GM12892 (cell line): ENCODE data around the gene KLC1.

Experiments used
- POLR2AphosphoS5 ChIP-seq: IDR thresholded peaks from 2 replicates; pipeline ENCODE4 v1.6.1; 2011; ENCODE audit warnings: low read depth, low read length, control low read depth
- TAF1 ChIP-seq: IDR thresholded peaks from 2 replicates; pipeline ENCODE4 v1.6.1; 2011; ENCODE audit warnings: low read depth, mild to moderate bottlenecking, control low read depth, low read length, borderline replicate concordance

GRCh38 chr14:103736546-103737431 is 107.8 kb downstream of the KLC1 start:
- TF ChIP-seq POLR2AphosphoS5: no peak
- TF ChIP-seq TAF1: no peak
